HEK293 (cell line): ENCODE data around the gene AFF3.

Experiments
- CTCF ChIA-PET: fragments of 350-600 bp; formaldehyde crosslinking; extraction: SDS; loops from one replicate; lab custom pipeline; 2021; ENCODE audit warnings: antibody characterized with exemption; lab: Yijun Ruan, JAX
- POLR2A ChIA-PET: fragments of 300-600 bp; formaldehyde crosslinking; extraction: SDS; loops from one replicate; lab custom pipeline; 2020; ENCODE audit warnings: antibody characterized with exemption, inconsistent platforms; lab: Yijun Ruan, JAX
- H3K27ac ChIP-seq: fragments of 200-500 bp; sonication (Bioruptor generic); 2 replicates; pipeline ENCODE4 v1.5.1; 2014; ENCODE audit warnings: low read depth, low read length, control low read depth, inconsistent platforms; ENCODE audit errors: extremely low read depth
- H3K36me3 ChIP-seq, 2 experiments: fragments of 200-500 bp in 1 of 2; sonication (Bioruptor generic) in 1 of 2; 1 replicate in 1 of 2; 2 replicates in 1 of 2; pipeline ENCODE4 v1.5.1; 2014 to 2017; ENCODE audit warnings: inconsistent platforms in 2 of 2, low read length in 2 of 2; ENCODE audit not compliant: control insufficient read depth in 2 of 2, insufficient read depth in 1 of 2
- H3K4me1 ChIP-seq: fragments of 200-500 bp; sonication (Bioruptor generic); 2 replicates; pipeline ENCODE4 v1.5.1; 2014; ENCODE audit warnings: mild to moderate bottlenecking, low read length, inconsistent platforms; ENCODE audit not compliant: control insufficient read depth, insufficient read depth
- H3K4me3 ChIP-seq: 2 replicates; pipeline ENCODE4 v1.5.1; 2011; ENCODE audit warnings: low read depth, mild to moderate bottlenecking, control low read depth, low read length, moderate library complexity
- H3K9me3 ChIP-seq: fragments of 200-500 bp; sonication (Bioruptor generic); 2 replicates; pipeline ENCODE4 v1.5.1; 2014; ENCODE audit warnings: low read depth, low read length, inconsistent platforms; ENCODE audit not compliant: control insufficient read depth, insufficient read depth
- GFI1B ChIP-seq: fragments of 450-650 bp; formaldehyde crosslinking; IDR thresholded peaks from 2 replicates; pipeline ENCODE4 v1.5.1; 2016; ENCODE audit warnings: missing biosample characterization, missing genetic modification characterization
- HOXA7 ChIP-seq: sonication (generic); formaldehyde crosslinking; IDR thresholded peaks from 2 replicates; pipeline ENCODE4 v1.8.1; 2022; ENCODE audit warnings: missing genetic modification reagents, borderline replicate concordance
- IKZF3 ChIP-seq: fragments of 450-650 bp; IDR thresholded peaks from 2 replicates; pipeline ENCODE4 v1.5.0; 2018; ENCODE audit warnings: missing biosample characterization, mild to moderate bottlenecking, missing genetic modification characterization, moderate library complexity
- PRDM1 ChIP-seq: fragments of 450-650 bp; formaldehyde crosslinking; IDR thresholded peaks from 2 replicates; pipeline ENCODE4; 2016; ENCODE audit warnings: missing biosample characterization, missing genetic modification characterization
- ZBTB48 ChIP-seq: fragments of 450-650 bp; formaldehyde crosslinking; IDR thresholded peaks from 2 replicates; pipeline ENCODE4 v1.5.1; 2016; ENCODE audit warnings: missing biosample characterization, missing genetic modification characterization
- ZFHX2 ChIP-seq: fragments of 450-650 bp; formaldehyde crosslinking; conservative IDR thresholded peaks from 2 replicates; pipeline ENCODE4 v1.5.1; 2016; ENCODE audit warnings: missing biosample characterization, missing genetic modification characterization
- ZFP3 ChIP-seq: fragments of 450-650 bp; formaldehyde crosslinking; IDR thresholded peaks from 2 replicates; pipeline ENCODE4 v1.5.1; 2016; ENCODE audit warnings: low read depth, missing biosample characterization, missing genetic modification characterization
- ZFP69B ChIP-seq: fragments of 450-650 bp; formaldehyde crosslinking; IDR thresholded peaks from 2 replicates; pipeline ENCODE4 v1.5.1; 2016; ENCODE audit warnings: missing biosample characterization, missing genetic modification characterization
- ZIC2 ChIP-seq: fragments of 450-650 bp; formaldehyde crosslinking; IDR thresholded peaks from 2 replicates; pipeline ENCODE4 v1.5.1; 2016; ENCODE audit warnings: missing biosample characterization, missing genetic modification characterization
- ZNF266 ChIP-seq: fragments of 450-650 bp; formaldehyde crosslinking; IDR thresholded peaks from 2 replicates; pipeline ENCODE4 v1.5.1; 2016; ENCODE audit warnings: missing biosample characterization, missing genetic modification characterization, low read depth
- ZNF521 ChIP-seq: fragments of 450-650 bp; formaldehyde crosslinking; IDR thresholded peaks from 2 replicates; pipeline ENCODE4 v1.5.1; 2017; ENCODE audit warnings: missing biosample characterization, mild to moderate bottlenecking, missing genetic modification characterization
- ZNF585B ChIP-seq: fragments of 450-650 bp; formaldehyde crosslinking; IDR thresholded peaks from 2 replicates; pipeline ENCODE4 v1.5.1; 2016; ENCODE audit warnings: missing biosample characterization, missing genetic modification characterization
- ZNF792 ChIP-seq: fragments of 450-650 bp; formaldehyde crosslinking; IDR thresholded peaks from 2 replicates; pipeline ENCODE4 v1.5.1; 2016; ENCODE audit warnings: missing biosample characterization, missing genetic modification characterization
- TF ChIP-seq, protein P1 (sequence below): fragments of 450-650 bp; formaldehyde crosslinking; IDR thresholded peaks from 2 replicates; pipeline ENCODE4 v1.5.1; 2016; ENCODE audit warnings: missing biosample characterization, missing genetic modification characterization
- TF ChIP-seq, protein P2 (sequence below): fragments of 450-650 bp; formaldehyde crosslinking; IDR thresholded peaks from 2 replicates; pipeline ENCODE4 v1.5.1; 2016; ENCODE audit warnings: missing biosample characterization, missing genetic modification characterization
- TF ChIP-seq, protein P3 (sequence below): fragments of 450-650 bp; formaldehyde crosslinking; IDR thresholded peaks from 2 replicates; pipeline ENCODE4 v1.5.1; 2016; ENCODE audit warnings: missing biosample characterization, missing genetic modification characterization

Gene AFF3

DNA sequence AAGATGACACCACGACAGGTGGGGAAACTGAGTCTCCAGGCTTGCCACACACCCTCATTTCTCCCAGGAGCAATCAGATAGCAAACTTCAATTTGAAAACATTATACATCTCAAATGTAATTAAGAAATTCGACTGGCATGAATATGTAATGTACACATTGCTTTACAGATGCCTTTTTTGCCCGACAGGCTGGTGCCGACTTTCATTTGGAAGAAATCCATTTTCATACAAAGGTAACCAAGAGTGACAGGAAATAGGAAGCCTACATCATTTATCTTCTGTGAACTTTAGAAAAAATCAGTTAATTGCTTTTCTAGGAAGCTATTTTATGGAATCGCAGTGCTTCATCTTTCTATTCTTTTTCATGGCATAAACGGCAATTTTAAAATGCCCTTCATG, 140.3 kb downstream of the AFF3 start:
- CTCF ChIA-PET, result interaction anchor here (0.6 kb wide), 1 partner anchor 74 kb away, joined by 4 read pairs; no protein-coding TSS in a partner anchor
- POLR2A ChIA-PET, result no interaction called here
- no peaks in the 10 kb centered on the region for H3K9me3 ChIP-seq
- H3K4me3 ChIP-seq, result no peak overlapping the region
- H3K36me3 ChIP-seq, result peaks cover 0 to 3% of the 10 kb centered on the region in 2 experiments; a peak in 1 of 3 replicates
- no peak overlapping the region for H3K27ac ChIP-seq
- peaks cover 13% of the 10 kb centered on the region; the same call in 1 of the 2 replicates for H3K4me1 ChIP-seq
- TF ChIP-seq HOXA7 (no peak), GFI1B (no peak), ZNF792 (tag by site-specific recombination) (no peak)

DNA sequence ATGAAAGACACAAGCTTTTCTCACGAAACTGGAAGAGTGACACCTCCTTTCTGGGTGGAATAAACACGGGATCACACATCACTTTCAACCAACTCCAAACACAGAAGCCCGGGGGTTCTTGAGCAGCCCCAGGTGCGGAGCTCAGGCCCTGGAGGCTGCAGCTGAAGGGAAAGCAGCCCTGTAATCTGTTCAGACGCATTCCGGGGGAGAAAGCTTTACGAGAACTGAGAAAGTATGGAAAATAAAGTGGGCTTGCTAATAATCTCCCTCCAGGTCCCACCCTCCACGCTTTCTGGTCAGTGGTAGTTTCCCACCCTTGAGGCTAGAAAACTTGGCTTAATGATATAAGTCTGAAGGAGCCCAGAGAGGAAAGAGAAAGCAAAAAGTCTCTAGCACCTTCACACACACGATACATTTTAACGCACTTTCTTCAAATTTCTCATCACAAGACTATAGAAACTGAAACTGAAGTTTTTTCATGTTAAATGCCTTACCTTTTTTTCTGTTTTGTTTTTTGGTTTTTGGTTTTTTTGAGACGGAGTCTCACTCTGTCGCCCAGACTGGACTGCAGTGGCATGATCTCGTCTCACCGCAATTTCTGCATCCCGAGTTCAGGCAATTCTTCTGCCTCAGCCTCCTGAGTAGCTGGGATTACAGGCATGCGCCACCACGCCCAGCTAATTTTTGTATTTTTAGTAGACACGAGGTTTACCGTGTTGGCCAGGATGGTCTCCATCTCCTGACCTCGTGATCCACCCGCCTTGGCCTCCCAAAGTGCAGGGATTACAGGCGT, 141.3 kb downstream of the AFF3 start:
- H3K27ac ChIP-seq, result no peak overlapping the region

DNA sequence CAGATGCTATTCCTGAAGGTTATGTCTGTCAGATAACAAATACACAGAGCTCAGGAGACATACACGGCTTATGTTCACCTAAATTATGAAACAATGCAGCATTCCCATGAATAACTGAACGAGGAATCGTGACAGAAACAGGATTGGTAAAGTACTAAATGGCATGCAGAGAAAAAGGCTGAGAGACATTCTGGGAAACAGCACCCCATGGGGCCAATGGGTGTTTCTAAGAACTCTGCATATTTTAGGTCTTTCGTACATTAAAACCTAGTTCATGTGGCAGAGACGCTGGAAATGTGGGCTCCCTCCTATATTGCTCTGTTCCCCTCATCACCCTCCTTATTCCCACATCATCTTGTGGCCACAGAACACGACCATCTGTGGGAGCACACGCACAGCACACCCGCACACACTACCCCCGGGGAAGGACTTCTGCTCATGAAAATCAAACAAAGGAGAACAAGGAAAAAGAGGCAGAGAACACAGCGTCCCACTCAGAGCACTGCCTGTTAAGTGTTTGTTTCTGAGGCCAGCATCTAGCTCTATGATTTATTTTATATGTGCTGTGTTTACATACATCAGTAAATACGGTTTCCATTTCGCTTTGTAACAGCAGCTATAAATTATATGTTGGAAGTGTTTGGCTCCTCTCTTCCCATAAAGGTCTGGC, 143.6 kb downstream of the AFF3 start:
- CTCF ChIA-PET, result interaction anchor here (0.6 kb wide), 1 partner anchor 13 kb away, joined by 5 read pairs; no protein-coding TSS in a partner anchor
- Histone ChIP-seq H3K4me1 (peaks cover 9% of the 10 kb centered on the region; the same call in 1 of the 2 replicates), H3K4me3 (no peak overlapping the region), H3K27ac (no peak overlapping the region), H3K36me3 (peaks cover 0 to 3% of the 10 kb centered on the region in 2 experiments; a peak in 1 of 3 replicates), H3K9me3 (no peaks in the 10 kb centered on the region)
- TF ChIP-seq ZNF266 (tag by site-specific recombination), result no peak
- 0 out of 2 replicates have a peak, but pooled peaks have one; percentile 12 for TF ChIP-seq ZFHX2 (tag by site-specific recombination)
- POLR2A ChIA-PET, result no interaction called here

More for the DNA sequence above, 141.3 kb downstream of the AFF3 start:
- POLR2A ChIA-PET, result no interaction called here
- H3K4me3 ChIP-seq, result no peak overlapping the region
- no peaks in the 10 kb centered on the region for H3K9me3 ChIP-seq
- TF ChIP-seq, protein P1, sequence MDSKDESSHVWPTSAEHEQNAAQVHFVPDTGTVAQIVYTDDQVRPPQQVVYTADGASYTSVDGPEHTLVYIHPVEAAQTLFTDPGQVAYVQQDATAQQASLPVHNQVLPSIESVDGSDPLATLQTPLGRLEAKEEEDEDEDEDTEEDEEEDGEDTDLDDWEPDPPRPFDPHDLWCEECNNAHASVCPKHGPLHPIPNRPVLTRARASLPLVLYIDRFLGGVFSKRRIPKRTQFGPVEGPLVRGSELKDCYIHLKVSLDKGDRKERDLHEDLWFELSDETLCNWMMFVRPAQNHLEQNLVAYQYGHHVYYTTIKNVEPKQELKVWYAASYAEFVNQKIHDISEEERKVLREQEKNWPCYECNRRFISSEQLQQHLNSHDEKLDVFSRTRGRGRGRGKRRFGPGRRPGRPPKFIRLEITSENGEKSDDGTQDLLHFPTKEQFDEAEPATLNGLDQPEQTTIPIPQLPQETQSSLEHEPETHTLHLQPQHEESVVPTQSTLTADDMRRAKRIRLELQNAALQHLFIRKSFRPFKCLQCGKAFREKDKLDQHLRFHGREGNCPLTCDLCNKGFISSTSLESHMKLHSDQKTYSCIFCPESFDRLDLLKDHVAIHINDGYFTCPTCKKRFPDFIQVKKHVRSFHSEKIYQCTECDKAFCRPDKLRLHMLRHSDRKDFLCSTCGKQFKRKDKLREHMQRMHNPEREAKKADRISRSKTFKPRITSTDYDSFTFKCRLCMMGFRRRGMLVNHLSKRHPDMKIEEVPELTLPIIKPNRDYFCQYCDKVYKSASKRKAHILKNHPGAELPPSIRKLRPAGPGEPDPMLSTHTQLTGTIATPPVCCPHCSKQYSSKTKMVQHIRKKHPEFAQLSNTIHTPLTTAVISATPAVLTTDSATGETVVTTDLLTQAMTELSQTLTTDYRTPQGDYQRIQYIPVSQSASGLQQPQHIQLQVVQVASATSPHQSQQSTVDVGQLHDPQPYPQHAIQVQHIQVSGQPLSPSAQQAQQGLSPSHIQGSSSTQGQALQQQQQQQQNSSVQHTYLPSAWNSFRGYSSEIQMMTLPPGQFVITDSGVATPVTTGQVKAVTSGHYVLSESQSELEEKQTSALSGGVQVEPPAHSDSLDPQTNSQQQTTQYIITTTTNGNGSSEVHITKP (tag by site-specific recombination), result peak; percentile 67; the same call in 1 of the 2 replicates
- peak; percentile 23; the same call in 1 of the 2 replicates for TF ChIP-seq PRDM1 (tag by site-specific recombination)
- TF ChIP-seq, protein P2, sequence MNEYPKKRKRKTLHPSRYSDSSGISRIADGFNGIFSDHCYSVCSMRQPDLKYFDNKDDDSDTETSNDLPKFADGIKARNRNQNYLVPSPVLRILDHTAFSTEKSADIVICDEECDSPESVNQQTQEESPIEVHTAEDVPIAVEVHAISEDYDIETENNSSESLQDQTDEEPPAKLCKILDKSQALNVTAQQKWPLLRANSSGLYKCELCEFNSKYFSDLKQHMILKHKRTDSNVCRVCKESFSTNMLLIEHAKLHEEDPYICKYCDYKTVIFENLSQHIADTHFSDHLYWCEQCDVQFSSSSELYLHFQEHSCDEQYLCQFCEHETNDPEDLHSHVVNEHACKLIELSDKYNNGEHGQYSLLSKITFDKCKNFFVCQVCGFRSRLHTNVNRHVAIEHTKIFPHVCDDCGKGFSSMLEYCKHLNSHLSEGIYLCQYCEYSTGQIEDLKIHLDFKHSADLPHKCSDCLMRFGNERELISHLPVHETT (tag by site-specific recombination), result no peak
- TF ChIP-seq, all 188 proteins: peak for 2
- Histone ChIP-seq H3K4me1 (peaks cover 13% of the 10 kb centered on the region; the same call in 1 of the 2 replicates), H3K36me3 (peaks cover 0 to 3% of the 10 kb centered on the region in 2 experiments; a peak in 1 of 3 replicates)
- CTCF ChIA-PET, result interaction anchor here (0.6 kb wide), 1 partner anchor 73 kb away, joined by 4 read pairs; no protein-coding TSS in a partner anchor

DNA sequence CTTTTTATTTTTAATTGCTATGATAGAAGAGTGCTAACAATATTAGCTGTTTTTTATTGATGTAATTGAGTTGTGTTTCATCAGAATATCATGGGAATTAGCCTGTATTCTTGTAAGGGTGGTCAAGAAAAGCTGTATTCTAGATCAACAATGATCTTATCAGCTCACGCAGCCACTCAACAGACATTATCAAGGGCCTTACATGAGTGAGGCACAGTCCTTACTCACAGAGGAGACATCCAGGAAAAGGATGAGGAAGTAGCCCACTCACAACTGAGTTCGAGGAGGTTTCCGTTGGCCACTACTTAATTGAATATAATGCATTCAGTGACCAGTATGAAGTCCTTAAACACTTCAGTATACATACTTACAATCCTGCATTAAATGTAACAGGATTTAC, 152.5 kb downstream of the AFF3 start:
- TF ChIP-seq, protein P2 (tag by site-specific recombination), result no peak
- TF ChIP-seq ZFP3 (tag by site-specific recombination) (no peak), ZBTB48 (tag by site-specific recombination) (no peak), ZNF521 (tag by site-specific recombination) (no peak), IKZF3 (tag by site-specific recombination) (no peak), ZFP69B (tag by site-specific recombination) (no peak), ZIC2 (tag by site-specific recombination) (no peak), ZNF585B (tag by site-specific recombination) (no peak)
- TF ChIP-seq, protein P3, sequence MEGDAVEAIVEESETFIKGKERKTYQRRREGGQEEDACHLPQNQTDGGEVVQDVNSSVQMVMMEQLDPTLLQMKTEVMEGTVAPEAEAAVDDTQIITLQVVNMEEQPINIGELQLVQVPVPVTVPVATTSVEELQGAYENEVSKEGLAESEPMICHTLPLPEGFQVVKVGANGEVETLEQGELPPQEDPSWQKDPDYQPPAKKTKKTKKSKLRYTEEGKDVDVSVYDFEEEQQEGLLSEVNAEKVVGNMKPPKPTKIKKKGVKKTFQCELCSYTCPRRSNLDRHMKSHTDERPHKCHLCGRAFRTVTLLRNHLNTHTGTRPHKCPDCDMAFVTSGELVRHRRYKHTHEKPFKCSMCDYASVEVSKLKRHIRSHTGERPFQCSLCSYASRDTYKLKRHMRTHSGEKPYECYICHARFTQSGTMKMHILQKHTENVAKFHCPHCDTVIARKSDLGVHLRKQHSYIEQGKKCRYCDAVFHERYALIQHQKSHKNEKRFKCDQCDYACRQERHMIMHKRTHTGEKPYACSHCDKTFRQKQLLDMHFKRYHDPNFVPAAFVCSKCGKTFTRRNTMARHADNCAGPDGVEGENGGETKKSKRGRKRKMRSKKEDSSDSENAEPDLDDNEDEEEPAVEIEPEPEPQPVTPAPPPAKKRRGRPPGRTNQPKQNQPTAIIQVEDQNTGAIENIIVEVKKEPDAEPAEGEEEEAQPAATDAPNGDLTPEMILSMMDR (tag by site-specific recombination), result no peak
- Histone ChIP-seq H3K27ac (no peak overlapping the region), H3K4me3 (no peak overlapping the region), H3K9me3 (no peaks in the 10 kb centered on the region), H3K4me1 (peaks cover 17% of the 10 kb centered on the region), H3K36me3 (no peaks in the 10 kb centered on the region)
- CTCF ChIA-PET, result no interaction called here
- POLR2A ChIA-PET, result no interaction called here
